Aorta (tissue), 5 donors: Measurements from ENCODE around the gene PLXNC1. TPM values are rescaled to one million over a fixed set of nuclear protein-coding genes. Genes with fewer than 3 reads are reported as not detected.

Experiments used
- ATAC-seq: fragments of 200-7000 bp; cut with Tn5 transposase; one replicate; pipeline ENCODE4 v1.9.1; 2022; ENCODE audit warnings: moderate library complexity; ENCODE audit not compliant: low FRiP score
- DNase-seq, 2 donors: peaks; one replicate each; pipeline ENCODE4 v3.0.0-alpha.2; 2020
- H3K27ac ChIP-seq, 2 donors: one replicate each; pipeline ENCODE4 v1.5.1; 2013; ENCODE audit warnings: low read length in 2 of 2, mild to moderate bottlenecking in 2 of 2, moderate library complexity in 2 of 2, control low read depth in 1 of 2, inconsistent platforms in 1 of 2, low read depth in 1 of 2
- H3K27me3 ChIP-seq, 2 donors: one replicate each; pipeline ENCODE4 v1.6.1; 2013; ENCODE audit warnings: control low read depth in 1 of 2, low read length in 1 of 2, mild to moderate bottlenecking in 1 of 2, moderate library complexity in 1 of 2; ENCODE audit not compliant: insufficient read depth in 2 of 2, control insufficient read depth in 1 of 2
- H3K36me3 ChIP-seq, 2 donors: one replicate each; pipeline ENCODE4 v1.6.1; 2013; ENCODE audit warnings: control low read depth in 1 of 2, low read length in 1 of 2, mild to moderate bottlenecking in 1 of 2; ENCODE audit not compliant: insufficient read depth in 2 of 2, control insufficient read depth in 1 of 2
- H3K4me1 ChIP-seq, 2 donors: one replicate each; pipeline ENCODE4 v1.6.1; 2013; ENCODE audit warnings: low read length in 2 of 2, control low read depth in 1 of 2, mild to moderate bottlenecking in 1 of 2, moderate library complexity in 1 of 2; ENCODE audit not compliant: insufficient read depth in 2 of 2, control insufficient read depth in 1 of 2
- H3K4me3 ChIP-seq, 2 donors: one replicate each; pipeline ENCODE4 v1.5.1; 2013; ENCODE audit warnings: low read length in 2 of 2, control low read depth in 1 of 2, mild to moderate bottlenecking in 1 of 2
- H3K9me3 ChIP-seq: one replicate; pipeline ENCODE4 v1.6.1; 2013; ENCODE audit warnings: mild to moderate bottlenecking, low read length; ENCODE audit not compliant: control insufficient read depth
- WGBS, 2 donors: extraction: QIAGEN DNeasy Blood & Tissue Kit; methylation state at CpG; one replicate each; pipeline ENCODE4 v1.1.7; 2013; 5-methylcytosine and 5-hydroxymethylcytosine counted together
- intact Hi-C, 2 donors: fragments of 100-400 bp; cut with DNase I; formaldehyde crosslinking; loops; one replicate each; pipeline versions ENCODE4 v1.14.2 to v1.15.0; 2022
- polyA plus RNA-seq, 2 donors: library from polyadenylated mRNA; stranded (reverse); fragments of 200-250 nt; gene quantifications; one replicate each; pipeline ENCODE4 v1.2.3, GENCODE V29; 2013
- total RNA-seq, 2 donors: library from RNA; stranded (reverse); fragmentation: NEBNext Ultra II Directional; extraction: Animal tissue kit (Norgen Biotek cat#: 25700); gene quantifications; one replicate each; pipeline ENCODE4 v1.2.1, GENCODE V29; 2021
- donor health status: healthy with polysubstance abuse.
- donor health status: Bipolar disorder and iron deficiency.
- donor health status: DM: no; HTN: no; CAD: no.
- donor health status: DM: no; HTN: no; CAD: no.
- donor health status: DM: yes; HTN: yes; CAD: no.

The PLXNC1 gene
- total and polyA plus RNA-seq, 4 donors: 1.2 to 26.8 (median 5.4) TPM

DNA sequence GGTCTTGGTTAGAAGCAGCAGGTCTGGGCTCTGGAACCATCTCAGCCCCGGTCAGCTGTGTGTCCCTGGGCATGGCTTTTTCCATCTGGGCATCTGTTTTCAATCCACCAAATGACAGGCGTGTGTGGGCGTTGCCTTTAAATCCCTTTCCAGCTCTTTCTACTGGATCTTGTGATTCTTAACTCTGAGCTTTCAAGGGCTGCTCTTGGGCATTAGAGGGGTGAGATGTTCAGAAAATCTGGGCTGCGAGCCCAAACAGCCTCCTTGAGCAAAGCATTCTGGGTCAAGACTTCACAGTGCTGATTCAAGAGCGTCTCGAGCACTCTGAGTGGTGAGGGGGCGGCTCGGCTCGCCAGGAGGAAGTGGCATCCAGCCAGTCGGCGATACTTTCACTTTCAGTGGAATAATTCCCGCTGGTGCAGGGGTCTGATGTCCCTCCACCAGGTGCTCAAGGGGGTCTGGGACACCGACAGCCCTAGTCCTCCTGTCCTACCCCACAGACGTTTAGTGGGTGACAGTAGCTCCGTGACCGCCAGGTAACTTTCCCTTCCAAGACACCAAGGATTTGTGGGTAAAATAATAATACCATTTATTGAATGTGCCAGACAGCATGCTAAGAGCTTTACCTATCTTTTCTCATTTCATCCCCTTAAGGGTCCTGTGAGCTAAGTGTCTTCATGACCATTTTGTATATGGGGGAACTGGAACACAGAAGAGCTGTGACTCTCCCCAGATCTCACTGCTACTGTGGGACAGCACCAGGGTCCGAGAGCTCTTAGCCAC lies 114.0 kb downstream of the PLXNC1 start:
- H3K36me3 ChIP-seq: no peaks in the 10 kb centered on the region
- H3K4me1 ChIP-seq: no peaks in the 10 kb centered on the region
- peak; percentile 92 to 95 for DNase-seq
- H3K27me3 ChIP-seq: no peaks in the 10 kb centered on the region
- no peaks in the 10 kb centered on the region for H3K9me3 ChIP-seq
- peak; percentile 89 for ATAC-seq
- peak overlapping the region; percentile 69 to 70 for H3K4me3 ChIP-seq
- intact Hi-C loops: loop anchor here (5.0 to 10.0 kb wide), 2 partner anchors 40 to 192 kb away; partner anchors contain the start of gene CEP83 (in 1 of the 2)
- 1 to 2% methylated on average over 17 of the region's 17 CpGs for WGBS, 2 donors
- H3K27ac ChIP-seq: peak overlapping the region; percentile 19 to 74

GRCh38 chr12:94263011-94263811 lies 114.8 kb downstream of the PLXNC1 start:
- no peak for ATAC-seq
- DNase-seq: peak in 1 of 2 donors; percentile 64
- Histone ChIP-seq H3K4me3 (peak overlapping the region in 1 of 2 donors; percentile 69), H3K27me3 (no peaks in the 10 kb centered on the region), H3K9me3 (no peaks in the 10 kb centered on the region), H3K4me1 (no peaks in the 10 kb centered on the region), H3K27ac (peak overlapping the region; percentile 19 to 74), H3K36me3 (no peaks in the 10 kb centered on the region)
- WGBS, 2 donors: 52 to 72% methylated on average over 14 of the region's 14 CpGs
- intact Hi-C loops: loop anchor here (5.0 to 10.0 kb wide), 2 partner anchors 39 to 192 kb away; partner anchors contain the start of gene CEP83 (in 1 of the 2)

DNA sequence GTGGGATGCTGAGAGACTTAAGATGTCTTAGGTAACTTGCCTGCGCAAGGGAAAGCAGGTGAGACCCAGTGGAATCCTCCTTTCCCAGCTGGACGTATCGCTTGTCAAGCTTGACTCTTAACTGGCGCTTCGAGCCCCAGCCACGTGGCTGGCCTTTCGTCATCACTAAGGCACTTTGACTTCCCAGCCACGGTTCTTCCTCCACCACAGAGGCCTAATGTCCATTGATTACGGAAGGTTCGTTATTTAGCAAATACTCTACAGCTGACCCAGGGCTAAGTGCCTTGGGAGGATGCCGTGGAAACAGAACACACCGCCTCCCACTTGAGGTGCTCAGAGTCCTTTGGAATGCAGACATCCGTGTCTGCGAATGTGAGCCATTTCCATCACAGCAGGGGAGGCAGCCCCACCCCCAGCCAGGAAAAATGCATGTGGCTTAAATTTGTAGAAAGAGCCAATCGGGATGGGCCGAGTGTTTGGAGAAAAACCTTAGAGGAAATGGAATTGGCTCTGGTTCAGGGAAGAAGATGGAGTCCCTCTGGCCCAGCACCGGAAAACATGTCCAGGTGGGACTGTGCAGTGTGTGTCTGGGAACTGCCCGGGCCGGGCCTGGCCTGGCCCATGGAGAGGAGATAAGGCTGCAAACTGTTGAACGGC lies 115.7 kb downstream of the PLXNC1 start:
- H3K36me3 ChIP-seq: no peaks in the 10 kb centered on the region
- WGBS, 2 donors: 64 to 79% methylated on average over 20 of the region's 20 CpGs
- H3K27me3 ChIP-seq: no peaks in the 10 kb centered on the region
- H3K9me3 ChIP-seq: no peaks in the 10 kb centered on the region
- no peak overlapping the region for H3K27ac ChIP-seq
- intact Hi-C loops: loop anchor here (5.0 to 10.0 kb wide), 2 partner anchors 38 to 191 kb away; partner anchors contain the start of gene CEP83 (in 1 of the 2)
- H3K4me1 ChIP-seq: no peaks in the 10 kb centered on the region
- ATAC-seq: no peak
- no peak for DNase-seq
- H3K4me3 ChIP-seq: no peak overlapping the region

GRCh38 chr12:94264736-94265485 lies 116.5 kb downstream of the PLXNC1 start:
- Histone ChIP-seq H3K27ac (no peak overlapping the region), H3K27me3 (no peaks in the 10 kb centered on the region), H3K9me3 (no peaks in the 10 kb centered on the region), H3K4me1 (no peaks in the 10 kb centered on the region), H3K36me3 (no peaks in the 10 kb centered on the region), H3K4me3 (no peak overlapping the region)
- ATAC-seq: no peak
- DNase-seq: no peak
- intact Hi-C loops: loop anchor here (5.0 to 10.0 kb wide), 2 partner anchors 37 to 190 kb away; partner anchors contain the start of gene CEP83 (in 1 of the 2)
- WGBS, 2 donors: 92 to 94% methylated on average over 19 of the region's 19 CpGs

GRCh38 chr12:94265539-94265938 lies 117.2 kb downstream of the PLXNC1 start:
- ATAC-seq (no peak), DNase-seq (no peak)
- Histone ChIP-seq H3K27ac (no peak overlapping the region), H3K36me3 (no peaks in the 10 kb centered on the region), H3K27me3 (no peaks in the 10 kb centered on the region), H3K9me3 (no peaks in the 10 kb centered on the region), H3K4me3 (no peak overlapping the region), H3K4me1 (no peaks in the 10 kb centered on the region)
- intact Hi-C loops: loop anchor here in 1 of 2 donors (10.0 kb wide), 1 partner anchor 189 kb away; the partner anchor contains the start of gene CEP83
- WGBS, 2 donors: 66 to 74% methylated on average over 7 of the region's 7 CpGs

DNA sequence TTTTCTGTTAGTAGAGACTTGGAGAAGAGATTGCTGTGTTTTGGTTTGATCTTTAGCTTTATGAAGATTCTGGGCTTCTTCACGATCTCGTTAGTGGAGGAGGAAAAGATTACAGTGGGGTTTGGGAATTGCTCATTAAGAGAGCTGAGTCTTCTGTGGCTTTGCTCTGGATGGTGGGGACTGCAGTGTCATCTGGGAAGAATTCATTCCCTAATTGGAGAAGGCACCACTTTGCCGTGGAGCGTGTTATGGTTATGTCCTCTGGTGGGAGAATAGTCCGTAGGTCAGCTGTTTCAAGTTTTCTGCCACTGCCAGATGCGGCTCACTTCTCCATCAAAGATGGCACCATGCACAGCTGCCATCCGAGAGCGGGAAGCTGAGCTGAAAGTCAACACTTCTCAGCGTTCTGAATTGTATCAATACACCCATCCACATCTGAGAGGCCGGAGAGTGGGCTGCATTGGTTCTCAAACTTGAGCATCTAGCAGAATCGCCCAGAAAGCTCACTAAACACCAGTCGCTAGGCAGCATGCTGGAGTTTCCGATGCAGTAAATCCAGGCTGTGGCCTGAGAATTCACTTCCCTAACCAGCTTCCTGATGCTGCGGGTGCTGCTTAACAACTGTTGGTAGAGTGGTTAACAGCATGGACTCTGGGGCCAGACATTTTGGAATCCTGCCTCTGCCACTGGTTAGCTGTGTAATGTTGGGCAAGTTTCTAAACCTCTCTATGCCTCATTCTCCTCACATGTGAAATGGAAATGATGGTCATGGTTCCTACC lies 117.8 kb downstream of the PLXNC1 start:
- no peak for ATAC-seq
- no peak overlapping the region for H3K27ac ChIP-seq
- 91 to 93% methylated on average over 14 of the region's 14 CpGs for WGBS, 2 donors
- H3K4me3 ChIP-seq: no peak overlapping the region
- H3K36me3 ChIP-seq: no peaks in the 10 kb centered on the region
- DNase-seq: peak in 1 of 2 donors; percentile 64
- intact Hi-C loops: loop anchor here in 1 of 2 donors (10.0 kb wide), 1 partner anchor 189 kb away; the partner anchor contains the start of gene CEP83
- H3K27me3 ChIP-seq: no peaks in the 10 kb centered on the region
- no peaks in the 10 kb centered on the region for H3K4me1 ChIP-seq
- H3K9me3 ChIP-seq: no peaks in the 10 kb centered on the region

- Histone ChIP-seq H3K27ac (no peak overlapping the region), H3K4me3 (no peak overlapping the region), H3K36me3 (no peaks in the 10 kb centered on the region), H3K4me1 (no peaks in the 10 kb centered on the region), H3K27me3 (no peaks in the 10 kb centered on the region), H3K9me3 (no peaks in the 10 kb centered on the region)
- intact Hi-C loops: loop anchor here in 1 of 2 donors (10.0 kb wide), 1 partner anchor 188 kb away; the partner anchor contains the start of gene CEP83
- ATAC-seq (peak; percentile 49), DNase-seq (no peak)
- WGBS, 2 donors: 55 to 60% methylated on average over 11 of the region's 11 CpGs
Observed at GRCh38 chr12:94266796-94267536, 118.6 kb downstream of the PLXNC1 start.
